ENCODE measurements around the gene REEP5.

DNA sequence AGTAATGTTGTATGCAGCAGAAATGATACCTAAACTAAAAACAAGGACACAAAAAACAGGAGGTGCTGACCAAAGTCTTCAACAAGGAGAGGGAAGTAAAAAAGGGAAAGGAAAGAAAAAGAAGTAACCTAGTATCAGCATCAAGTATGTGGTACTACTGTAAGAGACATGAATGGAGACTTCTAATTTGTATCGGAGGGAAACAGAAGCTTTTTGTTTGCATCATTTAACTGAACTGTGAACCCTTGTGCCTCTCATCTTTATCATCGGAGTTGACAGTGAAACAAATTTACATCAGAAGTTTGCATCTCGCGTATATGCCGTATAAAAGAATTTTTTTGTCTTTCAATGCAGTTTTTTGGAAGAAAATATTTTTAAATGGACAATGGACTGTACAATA, 54.6 kb downstream of the REEP5 start:
- TF ChIP-seq, protein P1, sequence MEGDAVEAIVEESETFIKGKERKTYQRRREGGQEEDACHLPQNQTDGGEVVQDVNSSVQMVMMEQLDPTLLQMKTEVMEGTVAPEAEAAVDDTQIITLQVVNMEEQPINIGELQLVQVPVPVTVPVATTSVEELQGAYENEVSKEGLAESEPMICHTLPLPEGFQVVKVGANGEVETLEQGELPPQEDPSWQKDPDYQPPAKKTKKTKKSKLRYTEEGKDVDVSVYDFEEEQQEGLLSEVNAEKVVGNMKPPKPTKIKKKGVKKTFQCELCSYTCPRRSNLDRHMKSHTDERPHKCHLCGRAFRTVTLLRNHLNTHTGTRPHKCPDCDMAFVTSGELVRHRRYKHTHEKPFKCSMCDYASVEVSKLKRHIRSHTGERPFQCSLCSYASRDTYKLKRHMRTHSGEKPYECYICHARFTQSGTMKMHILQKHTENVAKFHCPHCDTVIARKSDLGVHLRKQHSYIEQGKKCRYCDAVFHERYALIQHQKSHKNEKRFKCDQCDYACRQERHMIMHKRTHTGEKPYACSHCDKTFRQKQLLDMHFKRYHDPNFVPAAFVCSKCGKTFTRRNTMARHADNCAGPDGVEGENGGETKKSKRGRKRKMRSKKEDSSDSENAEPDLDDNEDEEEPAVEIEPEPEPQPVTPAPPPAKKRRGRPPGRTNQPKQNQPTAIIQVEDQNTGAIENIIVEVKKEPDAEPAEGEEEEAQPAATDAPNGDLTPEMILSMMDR (IDR thresholded peaks at IDR 0.05) = no peak
- no peak for TF ChIP-seq SIN3A (IDR thresholded peaks at IDR 0.05; ENCODE audit: borderline replicate concordance, insufficient read depth, low read depth, low read length)
- TF ChIP-seq, protein P2, sequence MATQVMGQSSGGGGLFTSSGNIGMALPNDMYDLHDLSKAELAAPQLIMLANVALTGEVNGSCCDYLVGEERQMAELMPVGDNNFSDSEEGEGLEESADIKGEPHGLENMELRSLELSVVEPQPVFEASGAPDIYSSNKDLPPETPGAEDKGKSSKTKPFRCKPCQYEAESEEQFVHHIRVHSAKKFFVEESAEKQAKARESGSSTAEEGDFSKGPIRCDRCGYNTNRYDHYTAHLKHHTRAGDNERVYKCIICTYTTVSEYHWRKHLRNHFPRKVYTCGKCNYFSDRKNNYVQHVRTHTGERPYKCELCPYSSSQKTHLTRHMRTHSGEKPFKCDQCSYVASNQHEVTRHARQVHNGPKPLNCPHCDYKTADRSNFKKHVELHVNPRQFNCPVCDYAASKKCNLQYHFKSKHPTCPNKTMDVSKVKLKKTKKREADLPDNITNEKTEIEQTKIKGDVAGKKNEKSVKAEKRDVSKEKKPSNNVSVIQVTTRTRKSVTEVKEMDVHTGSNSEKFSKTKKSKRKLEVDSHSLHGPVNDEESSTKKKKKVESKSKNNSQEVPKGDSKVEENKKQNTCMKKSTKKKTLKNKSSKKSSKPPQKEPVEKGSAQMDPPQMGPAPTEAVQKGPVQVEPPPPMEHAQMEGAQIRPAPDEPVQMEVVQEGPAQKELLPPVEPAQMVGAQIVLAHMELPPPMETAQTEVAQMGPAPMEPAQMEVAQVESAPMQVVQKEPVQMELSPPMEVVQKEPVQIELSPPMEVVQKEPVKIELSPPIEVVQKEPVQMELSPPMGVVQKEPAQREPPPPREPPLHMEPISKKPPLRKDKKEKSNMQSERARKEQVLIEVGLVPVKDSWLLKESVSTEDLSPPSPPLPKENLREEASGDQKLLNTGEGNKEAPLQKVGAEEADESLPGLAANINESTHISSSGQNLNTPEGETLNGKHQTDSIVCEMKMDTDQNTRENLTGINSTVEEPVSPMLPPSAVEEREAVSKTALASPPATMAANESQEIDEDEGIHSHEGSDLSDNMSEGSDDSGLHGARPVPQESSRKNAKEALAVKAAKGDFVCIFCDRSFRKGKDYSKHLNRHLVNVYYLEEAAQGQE (IDR thresholded peaks at IDR 0.05; ENCODE audit: insufficient read depth in 1 of 2, low read depth in 2 of 2, low read length in 1 of 2) = no peak
